ENCODE results near the gene NINL.
"Not testable (repeated sequence)": the region's sequence is repeated elsewhere in the genome, so short reads cannot be mapped to it uniquely, and the experiment has no call there.

The NINL gene

GRCh38 chr20:25483431-25484132 is 101.7 kb downstream of the NINL start:
- no peak for ATAC-seq

- ATAC-seq: no peak
Observed at GRCh38 chr20:25481918-25482253, 103.4 kb downstream of the NINL start.

GRCh38 chr20:25481235-25481917 is 104.0 kb downstream of the NINL start:
- no peak for ATAC-seq

- ATAC-seq: no peak
Observed at GRCh38 chr20:25480797-25481196, 104.5 kb downstream of the NINL start.

- ATAC-seq: no peak
Observed at GRCh38 chr20:25480156-25480555, 105.2 kb downstream of the NINL start.

GRCh38 chr20:25479638-25480037 is 105.7 kb downstream of the NINL start:
- ATAC-seq: no peak

- no peak for ATAC-seq
Observed at GRCh38 chr20:25478889-25479568, 106.3 kb downstream of the NINL start.

- ATAC-seq: no peak
Observed at GRCh38 chr20:25477014-25477882, 108.1 kb downstream of the NINL start.

GRCh38 chr20:25476106-25477013 is 109.0 kb downstream of the NINL start:
- no peak for ATAC-seq

GRCh38 chr20:25473297-25473696 is 112.0 kb downstream of the NINL start:
- ATAC-seq: not testable (repeated sequence)

GRCh38 chr20:25471020-25471419 is 114.3 kb downstream of the NINL start:
- ATAC-seq: no peak

GRCh38 chr20:25470045-25470444 is 115.3 kb downstream of the NINL start:
- no peak for ATAC-seq

- ATAC-seq: no peak
Observed at GRCh38 chr20:25469558-25469957, 115.8 kb downstream of the NINL start.

GRCh38 chr20:25468126-25469075 is 116.9 kb downstream of the NINL start:
- ATAC-seq: no peak

GRCh38 chr20:25467441-25467840 is 117.9 kb downstream of the NINL start:
- no peak for ATAC-seq

- ATAC-seq: no peak
Observed at GRCh38 chr20:25466846-25467245, 118.5 kb downstream of the NINL start.

- no peak for ATAC-seq
Observed at GRCh38 chr20:25465243-25466135, 119.8 kb downstream of the NINL start.

- no peak for ATAC-seq
Observed at GRCh38 chr20:25464501-25465242, 120.7 kb downstream of the NINL start.
